HG03460 (cell line): ENCODE data around the gene XRCC5.
"Not testable (repeated sequence)": the region's sequence is repeated elsewhere in the genome, so short reads cannot be mapped to it uniquely, and the experiment has no call there.

ENCODE experiments used
- ATAC-seq: cut with Tn5 transposase; IDR thresholded peaks from one replicate; pipeline ENCODE4 v1.9.1; 2021; ENCODE audit not compliant: unreplicated experiment

Gene XRCC5

GRCh38 chr2:216192931-216193330 is 83.8 kb downstream of the XRCC5 start:
- ATAC-seq: no peak

DNA sequence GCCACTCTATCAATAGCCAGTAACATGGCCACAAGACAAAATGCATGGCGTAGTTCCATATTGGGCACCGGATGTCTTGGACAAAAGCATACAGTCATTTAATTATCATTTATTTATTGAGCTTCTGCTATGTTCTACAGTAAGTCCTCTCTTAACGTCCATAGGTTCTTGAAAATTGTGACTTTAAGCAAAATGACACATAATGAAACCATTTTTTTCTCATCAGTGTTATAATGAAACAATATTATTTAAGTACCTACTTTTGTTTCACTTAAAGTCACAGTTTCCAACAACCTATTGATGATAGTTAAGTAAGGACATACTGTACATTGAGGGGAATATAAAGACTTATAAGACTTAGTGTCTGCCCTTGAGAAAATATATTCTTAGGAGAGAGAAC is 84.9 kb downstream of the XRCC5 start:
- ATAC-seq: no peak

DNA sequence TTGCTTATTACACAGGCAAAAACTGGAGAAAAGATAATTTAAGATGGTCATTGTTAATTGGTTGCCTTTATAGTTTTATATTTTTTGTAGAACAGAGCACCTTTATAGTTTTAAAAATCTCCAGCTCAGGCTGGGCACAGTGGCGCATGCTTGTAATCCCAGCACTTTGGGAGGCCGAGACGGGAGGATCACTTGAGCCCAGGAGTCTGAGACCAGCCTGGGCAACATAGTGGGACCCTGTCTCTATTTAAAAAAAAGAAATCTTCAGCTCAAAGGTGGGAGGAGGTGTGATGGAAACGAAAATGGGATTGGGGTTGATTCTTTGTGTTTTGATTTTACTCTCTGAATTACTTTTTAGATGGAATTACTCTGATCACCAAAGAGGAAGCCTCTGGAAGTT is 85.4 kb downstream of the XRCC5 start:
- no peak for ATAC-seq

- ATAC-seq: no peak
Observed at GRCh38 chr2:216195565-216196029, 86.4 kb downstream of the XRCC5 start.

- ATAC-seq: no peak
Observed at GRCh38 chr2:216201692-216202306, 92.7 kb downstream of the XRCC5 start.

GRCh38 chr2:216202626-216203250 is 93.6 kb downstream of the XRCC5 start:
- no peak for ATAC-seq

- ATAC-seq: peak; percentile 7
Observed at GRCh38 chr2:216205486-216205885, 96.3 kb downstream of the XRCC5 start.

GRCh38 chr2:216206041-216206703 is 97.0 kb downstream of the XRCC5 start:
- peak; percentile 66 for ATAC-seq

GRCh38 chr2:216206821-216207220 is 97.7 kb downstream of the XRCC5 start:
- no peak for ATAC-seq

- not testable (repeated sequence) for ATAC-seq
Observed at GRCh38 chr2:216208661-216209060, 99.5 kb downstream of the XRCC5 start.

DNA sequence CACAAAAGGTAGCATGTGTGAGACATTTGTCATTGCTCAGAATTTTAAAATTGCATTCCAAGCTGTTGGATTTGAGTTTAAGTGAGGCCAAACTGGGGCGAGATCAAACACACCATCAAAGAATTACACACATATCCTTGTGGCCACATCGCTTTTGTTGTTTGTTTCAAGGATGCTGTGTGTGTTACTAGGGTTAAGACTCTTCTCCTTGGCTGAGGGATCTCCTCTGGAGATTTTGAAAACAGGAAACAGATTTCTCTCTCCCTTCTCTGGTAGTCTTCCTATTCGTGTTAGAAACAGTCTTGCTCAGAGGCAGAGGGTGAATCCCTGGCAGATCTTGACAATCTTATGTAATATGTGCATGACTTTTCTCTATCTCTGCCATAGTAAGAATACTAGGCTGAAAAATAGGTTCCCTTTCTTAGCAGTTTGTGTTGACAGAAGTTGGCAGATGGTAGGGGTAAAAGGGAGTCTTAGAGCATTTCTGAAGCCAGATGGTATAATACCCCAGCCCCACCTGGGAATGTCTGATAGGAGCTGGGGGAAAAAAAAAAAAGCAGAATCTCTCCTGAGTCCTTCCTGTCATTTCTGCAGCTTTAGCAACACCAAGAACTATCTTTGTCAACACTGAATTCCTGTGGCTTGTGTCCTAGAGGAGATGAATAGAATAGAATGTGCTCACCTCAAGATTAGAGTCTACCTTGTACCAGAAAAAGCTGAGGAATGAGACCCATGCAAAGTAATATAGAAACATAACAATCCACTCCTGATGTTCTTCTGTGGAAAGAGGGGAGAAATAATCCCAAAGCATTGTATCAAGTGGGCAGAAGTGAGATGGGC is 101.8 kb downstream of the XRCC5 start:
- no peak for ATAC-seq

DNA sequence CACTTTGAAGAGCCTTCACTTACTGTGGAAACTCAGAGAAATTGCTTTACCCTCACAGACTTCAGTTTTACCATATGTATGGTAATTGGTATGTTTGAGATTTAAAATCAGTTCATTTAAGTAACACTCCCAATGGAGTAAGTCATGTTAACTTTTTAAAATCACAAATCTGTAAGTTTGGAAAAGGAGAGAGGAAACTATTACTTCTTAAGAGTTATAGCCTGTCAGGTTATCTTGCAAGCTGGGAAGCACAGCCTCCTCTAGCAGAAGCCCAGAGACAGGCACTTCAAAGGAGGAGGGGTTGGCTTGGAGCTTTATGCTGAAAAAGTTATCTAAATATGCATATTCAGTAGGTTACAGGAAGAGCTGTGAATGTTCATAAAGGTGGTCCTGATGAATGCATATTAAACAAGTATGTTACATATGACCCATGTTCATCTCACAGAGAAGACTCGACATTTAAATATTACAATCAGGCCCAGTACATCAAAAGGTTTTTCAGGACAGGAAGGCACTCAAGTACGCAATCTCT is 102.5 kb downstream of the XRCC5 start:
- no peak for ATAC-seq

GRCh38 chr2:216214768-216215167 is 105.6 kb downstream of the XRCC5 start:
- ATAC-seq: no peak

DNA sequence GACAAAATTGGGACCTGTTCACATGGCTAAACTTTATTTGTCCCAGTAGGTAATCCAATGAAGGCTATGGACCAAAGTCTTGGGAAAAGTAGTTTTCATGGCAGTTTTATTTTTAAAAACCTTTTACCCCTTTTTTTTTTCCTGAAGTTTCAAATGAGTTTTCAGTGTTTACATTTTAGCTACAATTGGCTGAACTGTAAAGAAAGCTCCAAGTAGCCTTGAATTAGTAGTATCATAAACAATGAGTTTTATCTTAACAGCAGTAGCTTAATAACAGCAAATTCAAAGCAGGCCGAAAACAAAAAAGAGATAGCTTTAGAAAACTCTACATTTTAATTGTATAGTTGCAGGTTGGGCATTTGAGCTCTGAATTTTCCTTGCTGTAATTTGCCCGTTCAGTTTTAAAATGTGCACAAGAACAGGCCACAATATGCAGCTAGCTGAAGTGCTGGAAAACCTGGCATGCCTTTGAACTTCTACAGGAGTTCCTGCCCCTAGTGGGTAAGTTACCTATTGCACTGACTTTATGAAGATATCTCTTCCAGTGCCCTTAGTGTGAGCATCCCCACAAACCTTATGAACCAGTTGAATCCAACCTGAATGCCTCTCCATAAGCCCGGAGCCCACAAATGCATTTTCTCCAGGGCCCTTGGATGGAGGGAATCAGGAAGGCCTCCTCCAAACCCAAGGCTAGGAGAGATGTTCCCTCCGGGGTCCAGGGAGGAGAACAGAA is 106.7 kb downstream of the XRCC5 start:
- ATAC-seq: no peak

DNA sequence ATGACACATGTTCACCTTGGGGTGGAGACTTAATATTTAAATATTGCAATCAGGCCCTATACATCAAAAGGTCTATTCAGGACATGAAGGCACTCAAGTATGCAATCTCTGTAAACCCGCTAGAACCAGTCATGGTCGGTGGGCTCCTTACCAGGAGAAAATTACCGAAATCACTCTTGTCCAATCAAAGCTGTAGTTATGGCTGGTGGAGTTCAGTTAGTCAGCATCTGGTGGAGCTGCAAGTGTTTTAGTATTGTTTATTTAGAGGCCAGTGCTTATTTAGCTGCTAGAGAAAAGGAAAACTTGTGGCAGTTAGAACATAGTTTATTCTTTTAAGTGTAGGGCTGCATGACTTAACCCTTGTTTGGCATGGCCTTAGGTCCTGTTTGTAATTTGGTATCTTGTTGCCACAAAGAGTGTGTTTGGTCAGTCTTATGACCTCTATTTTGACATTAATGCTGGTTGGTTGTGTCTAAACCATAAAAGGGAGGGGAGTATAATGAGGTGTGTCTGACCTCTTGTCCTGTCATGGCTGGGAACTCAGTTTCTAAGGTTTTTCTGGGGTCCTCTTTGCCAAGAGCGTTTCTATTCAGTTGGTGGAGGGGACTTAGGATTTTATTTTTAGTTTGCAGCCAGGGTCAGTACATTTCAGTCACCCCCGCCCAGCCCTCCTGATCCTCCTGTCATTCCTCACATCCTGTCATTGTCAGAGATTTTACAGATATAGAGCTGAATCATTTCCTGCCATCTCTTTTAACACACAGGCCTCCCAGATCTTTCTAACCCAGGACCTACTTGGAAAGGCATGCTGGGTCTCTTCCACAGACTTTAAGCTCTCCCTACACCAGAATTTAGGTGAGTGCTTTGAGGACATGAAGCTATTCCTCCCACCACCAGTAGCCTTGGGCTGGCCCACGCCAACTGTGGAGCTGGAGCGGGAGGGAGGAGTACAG is 108.1 kb downstream of the XRCC5 start:
- ATAC-seq: no peak

DNA sequence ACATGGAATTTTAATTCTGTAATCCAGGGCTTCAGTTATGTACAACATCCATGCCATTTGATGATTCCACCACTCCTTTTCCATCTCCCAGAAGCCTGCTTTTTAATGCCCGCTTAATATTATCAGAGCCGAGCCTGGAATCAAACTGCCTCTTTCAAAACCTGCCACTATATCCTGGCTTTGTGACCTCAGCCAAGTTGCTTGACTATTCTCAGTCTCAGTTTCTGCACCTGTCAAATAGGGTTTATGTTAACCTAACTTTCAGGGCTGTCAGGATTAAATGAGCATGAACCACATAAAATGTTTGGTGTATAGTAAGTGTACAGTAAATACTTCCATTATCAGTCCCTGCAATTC is 108.7 kb downstream of the XRCC5 start:
- peak; percentile 51 for ATAC-seq

DNA sequence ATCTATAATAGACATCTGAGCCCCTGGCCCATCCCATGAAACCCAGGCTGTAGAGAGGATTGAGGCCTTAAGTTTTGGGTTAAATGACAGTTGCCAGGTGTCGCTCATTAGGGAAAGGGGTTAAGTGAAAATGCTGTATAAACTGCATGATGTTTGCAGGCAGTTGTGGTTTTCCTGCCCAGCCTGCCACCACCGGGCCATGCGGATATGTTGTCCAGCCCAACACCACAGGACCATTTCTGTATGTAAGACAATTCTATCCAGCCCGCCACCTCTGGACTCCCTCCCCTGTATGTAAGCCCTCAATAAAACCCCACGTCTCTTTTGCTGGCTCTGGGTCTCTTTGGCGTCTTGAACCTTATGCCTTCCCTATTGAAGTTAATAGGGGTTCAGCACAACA is 110.7 kb downstream of the XRCC5 start:
- ATAC-seq: no peak

GRCh38 chr2:216220976-216221375 is 111.8 kb downstream of the XRCC5 start:
- ATAC-seq: no peak

GRCh38 chr2:216221811-216222210 is 112.7 kb downstream of the XRCC5 start:
- no peak for ATAC-seq
